K562 (cell line): Measurements from ENCODE around the gene MIEN1. TPM values are rescaled to one million over a fixed set of nuclear protein-coding genes. Genes with fewer than 3 reads are reported as not detected.

Experiments used
- ATAC-seq: fragments of 200-7000 bp; cut with Tn5 transposase; 3 replicates; pipeline ENCODE4 v1.9.1; 2020; ENCODE audit warnings: moderate library complexity
- BruUV-seq: library from RNA; stranded (reverse); fragments of 400-500 nt; replicated peaks from 2 replicates; lab custom pipeline; 2021; lab: Mats Ljungman, UMichigan
- CTCF ChIA-PET: fragments of 300-600 bp; formaldehyde crosslinking; extraction: SDS; loops from one replicate; lab custom pipeline; 2021; ENCODE audit warnings: low intra/inter-chr PET ratio; lab: Yijun Ruan, JAX
- POLR2A ChIA-PET: fragments of 300-600, 350-650 bp; sonication (Branson Sonifier 250); formaldehyde crosslinking; extraction: SDS; loops from one replicate; lab custom pipeline; 2021; ENCODE audit warnings: antibody characterized with exemption, inconsistent platforms; lab: Yijun Ruan, JAX
- DNase-seq, 4 experiments: peaks; one replicate each; pipeline versions ENCODE4 v3.0.0 to v3.0.0-alpha.2; 2011 to 2018; ENCODE audit warnings: low spot score in 3 of 4, mixed read lengths in 3 of 4; ENCODE audit errors: extremely low read depth in 1 of 4
- FAIRE-seq: peaks from 2 replicates; lab custom pipeline; 2011; peaks lifted over from hg19 to GRCh38; lab: Jason Lieb, UNC
- H2AFZ ChIP-seq: 2 replicates; pipeline ENCODE4 v1.6.0; 2011; ENCODE audit warnings: low read depth, low read length, control low read depth, inconsistent platforms
- H3K27ac ChIP-seq: fragments of 200-600 bp; 3 replicates; pipeline ENCODE4 v1.8.0; 2011; ENCODE audit warnings: low read depth, mild to moderate bottlenecking, control low read depth, inconsistent platforms, low read length, moderate library complexity, mixed read lengths; ENCODE audit errors: extremely low read depth
- H3K27me3 ChIP-seq, 2 experiments: fragments of 300-600 bp in 1 of 2; 2 replicates in 1 of 2; 3 replicates in 1 of 2; pipeline versions ENCODE4 v1.6.0 to v1.8.0; 2011; ENCODE audit warnings: inconsistent platforms in 2 of 2, low read length in 2 of 2, mild to moderate bottlenecking in 1 of 2, mixed read lengths in 1 of 2, moderate library complexity in 1 of 2; ENCODE audit not compliant: control insufficient read depth in 2 of 2, insufficient read depth in 2 of 2
- H3K36me3 ChIP-seq: fragments of 300-600 bp; 3 replicates; pipeline ENCODE4 v1.8.0; 2011; ENCODE audit warnings: mild to moderate bottlenecking, low read length, inconsistent platforms; ENCODE audit not compliant: control insufficient read depth, insufficient read depth
- H3K4me1 ChIP-seq, 2 experiments: fragments of 200-600 bp in 1 of 2; replicated peaks in 1 of 2; 2 replicates in 1 of 2; 3 replicates in 1 of 2; pipeline versions ENCODE4 v1.5.1 to v1.8.0; 2011; ENCODE audit warnings: inconsistent platforms in 2 of 2, low read length in 2 of 2, mild to moderate bottlenecking in 1 of 2, mixed read lengths in 1 of 2, moderate library complexity in 1 of 2; ENCODE audit not compliant: control insufficient read depth in 2 of 2, insufficient read depth in 2 of 2
- H3K4me2 ChIP-seq: 2 replicates; pipeline ENCODE4 v1.6.1; 2011; ENCODE audit warnings: low read length, control low read depth, inconsistent platforms, mixed read lengths; ENCODE audit not compliant: insufficient read depth
- H3K4me3 ChIP-seq: fragments of 200-600 bp; sonication (generic), shearing (Covaris generic); 2 replicates; pipeline ENCODE4 v1.5.1; 2016; ENCODE audit warnings: control low read depth, inconsistent platforms
- H3K79me2 ChIP-seq: fragments of 200-600 bp; 3 replicates; pipeline ENCODE4 v1.8.0; 2011; ENCODE audit warnings: low read length, inconsistent platforms; ENCODE audit not compliant: control insufficient read depth, insufficient read depth
- H3K9ac ChIP-seq, 2 experiments: 2 replicates each; pipeline versions ENCODE4 v1.6.0 to v1.6.1; 2011; ENCODE audit warnings: low read depth in 2 of 2, low read length in 2 of 2, control low read depth in 1 of 2, inconsistent platforms in 1 of 2, mild to moderate bottlenecking in 1 of 2, mixed read lengths in 1 of 2; ENCODE audit not compliant: insufficient read depth in 1 of 2
- H3K9me1 ChIP-seq: one replicate; pipeline ENCODE4 v1.6.0; 2011; ENCODE audit warnings: inconsistent platforms, mild to moderate bottlenecking, low read length, moderate library complexity; ENCODE audit not compliant: control insufficient read depth, insufficient read depth
- H3K9me3 ChIP-seq: replicated peaks from 2 replicates; pipeline ENCODE4 v1.5.1; 2011; ENCODE audit warnings: low read depth, low read length, inconsistent platforms; ENCODE audit not compliant: control insufficient read depth, insufficient read depth
- H4K20me1 ChIP-seq: replicated peaks from 2 replicates; pipeline ENCODE4 v1.6.1; 2011; ENCODE audit warnings: low read length, inconsistent platforms, mixed read lengths; ENCODE audit not compliant: control insufficient read depth, insufficient read depth
- BRD4 ChIP-seq: fragments of 200-600 bp; sonication (generic); IDR thresholded peaks from 2 replicates; pipeline ENCODE4 v1.6.1; 2017; ENCODE audit warnings: inconsistent platforms
- ID3 ChIP-seq, 2 experiments: fragments of 250-450 bp in 1 of 2; fragments of 450-650 bp in 1 of 2; sonication (Bioruptor Pico) in 1 of 2; IDR thresholded peaks; 2 replicates each; pipeline versions ENCODE4 v1.6.1 to v1.8.0; 2016 to 2021; ENCODE audit warnings: mild to moderate bottlenecking in 2 of 2, moderate library complexity in 2 of 2, missing compliant biosample characterization in 1 of 2, missing genetic modification characterization in 1 of 2
- POLR3G ChIP-seq: IDR thresholded peaks from 2 replicates; pipeline ENCODE4 v1.6.1; 2011; ENCODE audit not compliant: insufficient read length, insufficient replicate concordance; ENCODE audit errors: extremely low read depth
- STAT6 ChIP-seq: sonication (generic); formaldehyde crosslinking; IDR thresholded peaks from 2 replicates; pipeline ENCODE4 v1.8.1; 2023; ENCODE audit warnings: mild to moderate bottlenecking, missing genetic modification reagents
- SUPT5H ChIP-seq: fragments of 450-650 bp; IDR thresholded peaks from 2 replicates; pipeline ENCODE4 v1.6.1; 2016
- TCF15 ChIP-seq: fragments of 250-450 bp; sonication (Bioruptor Pico); IDR thresholded peaks from 2 replicates; pipeline ENCODE4 v1.8.0; 2022; ENCODE audit warnings: moderate library complexity, mild to moderate bottlenecking, inconsistent platforms
- ZNF318 ChIP-seq, 2 experiments: fragments of 450-650 bp; IDR thresholded peaks; 2 replicates each; pipeline ENCODE4 v1.6.1; 2016; ENCODE audit warnings: mild to moderate bottlenecking in 2 of 2, borderline replicate concordance in 1 of 2, low read depth in 1 of 2, moderate library complexity in 1 of 2
- WGBS: fragments of 100-300 bp; shearing (Covaris generic); methylation state at CpG from one replicate; pipeline ENCODE4 v1.1.6; 2016; ENCODE audit warnings: low coverage, mixed read lengths; ENCODE audit not compliant: insufficient coverage; ENCODE audit errors: missing lambda C conversion rate; 5-methylcytosine and 5-hydroxymethylcytosine counted together
- in situ Hi-C: fragments of 300-500 bp; cut with MboI; formaldehyde crosslinking; loops from 4 replicates; pipeline ENCODE4 v1.15.0; 2018; ENCODE audit warnings: inconsistent platforms, mixed read lengths
- intact Hi-C: fragments of 100-400 bp; cut with micrococcal nuclease; formaldehyde crosslinking; loops from 2 replicates; pipeline ENCODE4 v1.14.2; 2022
- polyA plus RNA-seq, 8 experiments: library from polyadenylated mRNA; depleted of rRNA in 4 of 8; stranded (reverse) in 5 of 8; unstranded in 3 of 8; fragments of >200 nt; fragmentation: Nextera tagmentation in 2 of 8; fragmentation: Illumina TruSeq in 1 of 8; extraction: Ambion mirVana in 2 of 8; extraction: Trizol in 1 of 8; gene quantifications; 2 replicates each; pipeline versions ENCODE4 v1.2.1 to v1.2.3, GENCODE V29; 2011 to 2014; ENCODE audit warnings: inconsistent platforms in 1 of 8, missing spikeins in 1 of 8
- total RNA-seq, 7 experiments: library from RNA; depleted of rRNA in 6 of 7; stranded (reverse); fragments of >200 nt in 6 of 7; fragmentation: Illumina TruSeq in 2 of 7; extraction: Trizol in 2 of 7; gene quantifications; 2 replicates each; pipeline versions ENCODE4 v1.2.1 to v1.2.3, GENCODE V29; 2011 to 2021; ENCODE audit warnings: low replicate concordance in 1 of 7

Gene MIEN1
- total and polyA plus RNA-seq, 9 of the 15 experiments (the other 6 are each of a cell fraction or from before 2014, with no cell fraction given) = 61.3 to 142 (median 78.9) TPM

GRCh38 chr17:39769974-39770587 is 39.7 kb upstream of the MIEN1 start:
- Histone ChIP-seq H3K4me3 (no peak overlapping the region), H3K27ac (no peak overlapping the region), H3K9ac (no peak overlapping the region), H4K20me1 (no peaks in the 10 kb centered on the region), H3K9me1 (no peaks in the 10 kb centered on the region), H3K9me3 (no peaks in the 10 kb centered on the region), H3K36me3 (no peaks in the 10 kb centered on the region), H3K4me2 (no peak overlapping the region), H2AFZ (no peak overlapping the region), H3K27me3 (peaks cover 29 to 35% of the 10 kb centered on the region in 2 experiments), H3K4me1 (no peaks in the 10 kb centered on the region), H3K79me2 (no peaks in the 10 kb centered on the region)
- no peak for FAIRE-seq
- BruUV-seq = no TSS peak
- ATAC-seq = no peak
- WGBS = 4% methylated on average over 8 of the region's 8 CpGs
- DNase-seq = no peak
- intact Hi-C loops = no loop called here
- in situ Hi-C loops = no loop called here
- POLR2A ChIA-PET = interaction anchor here (0.6 kb wide), 1 partner anchor 1864 kb away, joined by 3 read pairs; no protein-coding TSS in a partner anchor
- CTCF ChIA-PET = interaction anchor here (0.6 kb wide), 1 partner anchor 12 kb away, joined by 3 read pairs; no protein-coding TSS in a partner anchor
- no peak for TF ChIP-seq SUPT5H
- TF ChIP-seq TCF15 (CRISPR knock-in tag) = no peak
- TF ChIP-seq ZNF318 (IDR thresholded peaks at IDR 0.05; ENCODE audit: borderline replicate concordance in 1 of 2, low read depth in 1 of 2) = no peak
- no peak for TF ChIP-seq BRD4
- no peak for TF ChIP-seq POLR3G
- TF ChIP-seq STAT6 (CRISPR knock-in tag) = no peak
- no peak for TF ChIP-seq ID3 (CRISPR knock-in tag; IDR thresholded peaks at IDR 0.05)
- no peak for TF ChIP-seq ID3 (tag; IDR thresholded peaks at IDR 0.05)
